Metanephros (tissue), 1 donor: ENCODE data around the gene ALDOC. TPM values are rescaled to one million over a fixed set of nuclear protein-coding genes. Genes with fewer than 3 reads are reported as not detected.

Experiments used
- total RNA-seq: library from RNA; depleted of rRNA; stranded (reverse); fragments of >200 nt; gene quantifications from one replicate; pipeline ENCODE4 v1.2.3, GENCODE V29; 2014

Gene ALDOC
- 15.1 TPM for total RNA-seq

DNA sequence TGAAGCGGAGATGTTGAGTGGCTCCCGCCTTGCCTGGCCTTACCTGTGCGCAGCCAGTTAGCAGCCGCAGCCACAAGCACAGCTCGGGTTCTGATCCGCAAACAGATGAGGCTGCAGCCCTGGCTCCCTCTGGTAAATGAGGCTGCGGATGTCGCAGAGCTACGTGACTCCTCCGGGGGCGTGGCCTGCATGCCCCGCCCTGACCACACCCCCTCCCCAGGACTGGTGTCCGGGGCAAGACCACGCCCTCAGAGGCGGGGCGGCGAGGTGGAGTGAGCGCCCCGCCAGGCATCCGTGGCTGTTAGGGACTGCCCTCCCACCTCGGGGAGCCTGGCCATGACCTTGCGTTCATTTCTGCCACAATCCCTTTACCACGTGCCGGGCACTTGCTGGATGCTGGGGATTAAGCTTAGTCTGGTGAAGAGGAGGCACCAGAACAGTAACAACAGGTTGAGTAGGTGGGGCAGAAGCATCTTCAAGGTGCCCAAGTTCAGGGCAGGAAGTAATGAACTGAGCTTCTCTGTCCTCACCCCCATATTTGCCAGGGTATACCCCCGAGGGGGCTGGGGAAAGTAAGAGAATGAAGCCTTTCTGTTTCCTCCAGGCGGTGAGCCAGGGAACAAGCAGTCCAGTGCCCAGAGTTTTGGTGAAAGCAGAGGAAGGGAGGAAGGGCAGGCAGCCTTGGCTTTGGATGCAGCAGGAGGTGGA is at the start of gene ALDOC:
ALDOC (minus strand) TSS at position 138 of the 708 bp plus-strand sequence. CDS start 1,363 bp downstream, outside the sequence.

DNA sequence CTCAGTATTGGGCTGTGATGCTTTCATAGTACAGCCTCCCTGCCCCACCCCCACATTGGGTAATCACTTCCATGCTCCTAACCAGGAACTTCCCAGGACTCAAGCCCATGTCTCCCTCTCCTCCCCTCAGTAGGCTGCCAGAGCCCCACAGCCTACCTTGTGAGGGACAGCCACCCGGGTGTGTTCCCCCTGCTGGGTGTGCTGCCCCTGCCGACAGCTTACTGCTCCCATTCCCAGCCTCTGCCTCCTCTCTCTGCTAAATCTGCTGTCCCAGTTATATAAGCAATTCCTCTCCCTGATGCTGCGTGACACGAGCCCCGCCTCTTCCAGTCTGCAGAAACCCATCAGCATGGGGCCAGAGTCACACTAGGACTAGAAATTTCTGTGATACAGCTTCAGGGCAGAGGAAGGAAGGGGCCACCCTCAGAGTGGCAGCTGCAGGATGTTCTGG is 37.3 kb upstream of the ALDOC start, which contains the start of gene RSKR:
RSKR (minus strand) TSS at position 255 of the 451 bp plus-strand sequence; CDS start at position 231, 24 bp downstream.

GRCh38 chr17:28598799-28599310 is 22.2 kb upstream of the ALDOC start, which contains the start of gene SPAG5:
Gene SPAG5 (minus strand): TSS chr17:28599025. CDS start chr17:28598946, 79 bp downstream.

GRCh38 chr17:28571361-28572122 is 5.2 kb downstream of the ALDOC start, which contains the start of gene PIGS:
Gene PIGS (minus strand): TSS chr17:28571524. CDS start chr17:28571496, 28 bp downstream.

GRCh38 chr17:28552176-28552999 is 24.3 kb downstream of the ALDOC start, which contains the start of gene UNC119:
Gene UNC119 (minus strand): TSS chr17:28552624. CDS start chr17:28552557, 67 bp downstream.

Other genes with a start within 250 kb of the ALDOC start
- gene IFT20, start 241.4 kb downstream of the ALDOC start, total RNA-seq, result 42.5 TPM
- 38.9 TPM for gene TNFAIP1, start 241.1 kb downstream of the ALDOC start, total RNA-seq
- gene POLDIP2, start 219.4 kb downstream of the ALDOC start, total RNA-seq, result 68.8 TPM
- gene SEBOX, start 211.7 kb downstream of the ALDOC start, total RNA-seq, result not detected
- gene VTN, start 206.6 kb downstream of the ALDOC start, total RNA-seq, result 5.7 TPM
- gene SARM1, start 205.2 kb downstream of the ALDOC start, total RNA-seq, result 16.7 TPM
- 8.2 TPM for gene SLC46A1, start 170.7 kb downstream of the ALDOC start, total RNA-seq
- gene SLC13A2, start 103.3 kb downstream of the ALDOC start, total RNA-seq, result 1.9 TPM
- 0.23 TPM for gene FOXN1, start 70.5 kb downstream of the ALDOC start, total RNA-seq
- 102 TPM for gene UNC119, start 24.3 kb downstream of the ALDOC start, total RNA-seq
- gene PIGS, start 5.4 kb downstream of the ALDOC start, total RNA-seq, result 75.0 TPM
- 26.7 TPM for gene SPAG5, start 22.1 kb upstream of the ALDOC start, total RNA-seq
- 16.0 TPM for gene RSKR, start 37.3 kb upstream of the ALDOC start, total RNA-seq
- gene BLTP2, start 68.3 kb upstream of the ALDOC start, total RNA-seq, result 119 TPM
- 43.9 TPM for gene SDF2, start 85.0 kb upstream of the ALDOC start, total RNA-seq
- 88.8 TPM for gene SUPT6H, start 85.3 kb upstream of the ALDOC start, total RNA-seq
- gene PROCA1, start 135.0 kb upstream of the ALDOC start, total RNA-seq, result 3.3 TPM
- gene RAB34, start 141.0 kb upstream of the ALDOC start, total RNA-seq, result 110 TPM
- 613 TPM for gene RPL23A, start 143.1 kb upstream of the ALDOC start, total RNA-seq
- 6.1 TPM for gene TLCD1, start 149.3 kb upstream of the ALDOC start, total RNA-seq
- 7.1 TPM for gene NEK8, start 151.9 kb upstream of the ALDOC start, total RNA-seq
- 141 TPM for gene TRAF4, start 167.1 kb upstream of the ALDOC start, total RNA-seq